HepG2 (cell line): Measurements from ENCODE around the gene INPP4B. TPM values are rescaled to one million over a fixed set of nuclear protein-coding genes. Genes with fewer than 3 reads are reported as not detected.

Source experiments
- ATAC-seq: fragments of 200-7000 bp; cut with Tn5 transposase; 3 replicates; pipeline ENCODE4 v1.9.1; 2020; ENCODE audit warnings: mild to moderate bottlenecking, moderate library complexity
- BruUV-seq: library from RNA; stranded (reverse); fragments of 400-500 nt; replicated peaks from 2 replicates; lab custom pipeline; 2021; lab: Mats Ljungman, UMichigan
- CTCF ChIA-PET: fragments of 300-600 bp; formaldehyde crosslinking; extraction: SDS; loops from one replicate; lab custom pipeline; 2021; ENCODE audit warnings: low total read pairs, inconsistent platforms, low intra/inter-chr PET ratio; lab: Yijun Ruan, JAX
- POLR2A ChIA-PET: fragments of 350-600 bp; sonication (Branson Sonifier 250); formaldehyde crosslinking; loops from one replicate; lab custom pipeline; 2020; ENCODE audit warnings: antibody characterized with exemption, inconsistent platforms; lab: Yijun Ruan, JAX
- DNase-seq: peaks from one replicate; pipeline ENCODE4 v3.0.0-alpha.2; 2015; ENCODE audit warnings: low spot score
- FAIRE-seq: peaks from 3 replicates; lab custom pipeline; 2011; peaks lifted over from hg19 to GRCh38; lab: Jason Lieb, UNC
- H2AFZ ChIP-seq: one replicate; pipeline ENCODE4 v1.6.1; 2011; ENCODE audit warnings: low read length, inconsistent platforms
- H3K27ac ChIP-seq: fragments of 300-600 bp; 3 replicates; pipeline ENCODE4 v1.8.0; 2011; ENCODE audit warnings: mixed run types, mild to moderate bottlenecking, mixed read lengths, low read length, inconsistent platforms; ENCODE audit not compliant: insufficient read depth; ENCODE audit errors: extremely low read length
- H3K27me3 ChIP-seq, 2 experiments: fragments of 200-600 bp in 1 of 2; 2 replicates in 1 of 2; 3 replicates in 1 of 2; pipeline versions ENCODE4 v1.6.0 to v1.8.0; 2011; ENCODE audit warnings: low read length in 2 of 2, mild to moderate bottlenecking in 2 of 2, moderate library complexity in 2 of 2, inconsistent platforms in 1 of 2; ENCODE audit not compliant: insufficient read depth in 2 of 2, control insufficient read depth in 1 of 2
- H3K36me3 ChIP-seq, 2 experiments: fragments of 200-600 bp in 1 of 2; replicated peaks in 1 of 2; 2 replicates in 1 of 2; 3 replicates in 1 of 2; pipeline versions ENCODE4 v1.5.1 to v1.8.0; 2011; ENCODE audit warnings: low read length in 2 of 2, inconsistent platforms in 1 of 2; ENCODE audit not compliant: insufficient read depth in 2 of 2, control insufficient read depth in 1 of 2
- H3K4me1 ChIP-seq: 2 replicates; pipeline ENCODE4 v1.5.1; 2012; ENCODE audit warnings: low read length, inconsistent platforms; ENCODE audit not compliant: insufficient read depth
- H3K4me2 ChIP-seq: 2 replicates; pipeline ENCODE4 v1.6.0; 2011; ENCODE audit warnings: low read depth, low read length, inconsistent platforms
- H3K4me3 ChIP-seq, 3 experiments: fragments of 200-600 bp in 1 of 3; sonication (generic), shearing (Covaris generic) in 1 of 3; replicated peaks in 1 of 3; 2 replicates each; pipeline ENCODE4 v1.5.1; 2011 to 2016; ENCODE audit warnings: low read length in 3 of 3, inconsistent platforms in 2 of 3, low read depth in 2 of 3, mild to moderate bottlenecking in 2 of 3, control low read depth in 1 of 3, mixed read lengths in 1 of 3; ENCODE audit not compliant: insufficient read depth in 1 of 3
- H3K79me2 ChIP-seq: one replicate; pipeline ENCODE4 v1.6.1; 2011; ENCODE audit warnings: low read length, inconsistent platforms; ENCODE audit not compliant: insufficient read depth
- H3K9ac ChIP-seq: 2 replicates; pipeline ENCODE4 v1.6.0; 2011; ENCODE audit warnings: mild to moderate bottlenecking, low read depth, low read length, inconsistent platforms; ENCODE audit not compliant: insufficient read depth
- H3K9me3 ChIP-seq: 2 replicates; pipeline ENCODE4 v1.5.1; 2012; ENCODE audit warnings: mild to moderate bottlenecking, low read length
- H4K20me1 ChIP-seq: 2 replicates; pipeline ENCODE4 v1.6.0; 2011; ENCODE audit warnings: inconsistent platforms, mild to moderate bottlenecking, low read length, moderate library complexity; ENCODE audit not compliant: insufficient read depth
- CREB1 ChIP-seq, 2 experiments: fragments of 450-650 bp in 1 of 2; IDR thresholded peaks; 2 replicates each; pipeline ENCODE4 v1.6.1; 2016 to 2017; ENCODE audit warnings: control low read depth in 1 of 2, mild to moderate bottlenecking in 1 of 2, missing compliant biosample characterization in 1 of 2, missing genetic modification characterization in 1 of 2
- ETV6 ChIP-seq: sonication (generic); formaldehyde crosslinking; conservative IDR thresholded peaks from 2 replicates; pipeline ENCODE4 v1.4.0; 2020; ENCODE audit warnings: missing genetic modification reagents
- HDAC6 ChIP-seq: fragments of 200-600 bp; sonication (generic); IDR thresholded peaks from 2 replicates; pipeline ENCODE4 v1.7.0; 2017; ENCODE audit warnings: mild to moderate bottlenecking, antibody characterized with exemption, low read length, low read depth
- HIVEP1 ChIP-seq: sonication (generic); formaldehyde crosslinking; IDR thresholded peaks from 2 replicates; pipeline ENCODE4 v1.4.0; 2020; ENCODE audit warnings: mild to moderate bottlenecking, missing genetic modification reagents
- NFRKB ChIP-seq: fragments of 450-650 bp; IDR thresholded peaks from 2 replicates; pipeline ENCODE4 v1.6.1; 2017
- PRMT3 ChIP-seq: sonication (generic); formaldehyde crosslinking; IDR thresholded peaks from 2 replicates; pipeline ENCODE4 v1.8.1; 2022; ENCODE audit warnings: low read depth, mild to moderate bottlenecking, moderate library complexity, missing genetic modification reagents, borderline replicate concordance
- SALL1 ChIP-seq: sonication (generic); formaldehyde crosslinking; IDR thresholded peaks from 2 replicates; pipeline ENCODE4 v1.8.0; 2022; ENCODE audit warnings: mild to moderate bottlenecking, missing genetic modification reagents
- ZBTB7A ChIP-seq: sonication (generic); formaldehyde crosslinking; IDR thresholded peaks from 2 replicates; pipeline ENCODE4 v1.8.0; 2022; ENCODE audit warnings: mild to moderate bottlenecking, missing genetic modification reagents
- ZNF234 ChIP-seq: sonication (generic); formaldehyde crosslinking; conservative IDR thresholded peaks from 2 replicates; pipeline ENCODE4 v1.5.1; 2020; ENCODE audit warnings: mild to moderate bottlenecking, missing genetic modification reagents
- ZNF30 ChIP-seq: sonication (generic); formaldehyde crosslinking; IDR thresholded peaks from 2 replicates; pipeline ENCODE4 v1.5.0; 2020; ENCODE audit warnings: mild to moderate bottlenecking, missing genetic modification reagents
- ZNF780A ChIP-seq: sonication (generic); formaldehyde crosslinking; IDR thresholded peaks from 2 replicates; pipeline ENCODE4 v1.8.0; 2022; ENCODE audit warnings: mild to moderate bottlenecking, missing genetic modification reagents, moderate library complexity
- ZNF850 ChIP-seq: sonication (generic); formaldehyde crosslinking; conservative IDR thresholded peaks from 2 replicates; pipeline ENCODE4 v1.9.0; 2021; ENCODE audit warnings: mild to moderate bottlenecking, missing genetic modification reagents
- ZNF883 ChIP-seq: sonication (generic); formaldehyde crosslinking; IDR thresholded peaks from 2 replicates; pipeline ENCODE4 v1.5.1; 2020; ENCODE audit warnings: mild to moderate bottlenecking, missing genetic modification reagents; ENCODE audit errors: not compliant biosample characterization
- WGBS: methylation state at CpG from one replicate; pipeline ENCODE4 v1.1.6; 2017; ENCODE audit warnings: low lambda C conversion rate; 5-methylcytosine and 5-hydroxymethylcytosine counted together
- in situ Hi-C: cut with HindIII; loops from 2 replicates; pipeline ENCODE4 v1.10.0; 2017; ENCODE audit warnings: low pct_unique_long_range_greater_than_20kb; ENCODE audit not compliant: extremely low pct_ligation_motif_present
- intact Hi-C: fragments of 100-400 bp; cut with micrococcal nuclease; formaldehyde crosslinking; loops from one replicate; pipeline ENCODE4 v1.10.0; 2022; ENCODE audit not compliant: unreplicated experiment
- polyA plus RNA-seq, 8 experiments: library from polyadenylated mRNA; depleted of rRNA in 3 of 8; stranded (reverse) in 7 of 8; unstranded in 1 of 8; fragments of >200 nt; fragmentation: Illumina TruSeq in 4 of 8; extraction: Trizol in 4 of 8; gene quantifications; 2 replicates each; pipeline versions ENCODE4 v1.2.1 to v1.2.3, GENCODE V29; 2011 to 2016; ENCODE audit warnings: low read depth in 4 of 8, missing spikeins in 1 of 8, mixed read lengths in 1 of 8; ENCODE audit not compliant: insufficient read depth in 1 of 8
- total RNA-seq, 5 experiments: library from RNA; depleted of rRNA; stranded (reverse); fragments of >200 nt; fragmentation: Illumina TruSeq; extraction: Trizol; gene quantifications; 2 replicates each; pipeline ENCODE4 v1.2.3, GENCODE V29; 2016; ENCODE audit warnings: low read depth in 1 of 5
- TF ChIP-seq, protein P1 (sequence below): sonication (generic); formaldehyde crosslinking; IDR thresholded peaks from 2 replicates; pipeline ENCODE4 v1.4.0; 2020; ENCODE audit warnings: missing genetic modification reagents
- TF ChIP-seq, protein P2 (sequence below): IDR thresholded peaks from 2 replicates; pipeline ENCODE4 v1.6.1; 2016
- TF ChIP-seq, protein P3 (sequence below): sonication (generic); formaldehyde crosslinking; IDR thresholded peaks from 2 replicates; pipeline ENCODE4 v1.8.1; 2023; ENCODE audit warnings: missing genetic modification reagents, inconsistent platforms, borderline replicate concordance
- TF ChIP-seq, protein P4 (sequence below): IDR thresholded peaks from 2 replicates; pipeline ENCODE4 v1.6.1; 2016; ENCODE audit warnings: missing compliant biosample characterization, missing genetic modification reagents, borderline replicate concordance
- TF ChIP-seq, protein P5 (sequence below): sonication (generic); formaldehyde crosslinking; IDR thresholded peaks from 2 replicates; pipeline ENCODE4 v1.5.0; 2020; ENCODE audit warnings: missing genetic modification reagents

The INPP4B gene
- total and polyA plus RNA-seq, 2 of the 13 experiments (the other 11 are each of a cell fraction or from before 2014, with no cell fraction given): not detected

DNA sequence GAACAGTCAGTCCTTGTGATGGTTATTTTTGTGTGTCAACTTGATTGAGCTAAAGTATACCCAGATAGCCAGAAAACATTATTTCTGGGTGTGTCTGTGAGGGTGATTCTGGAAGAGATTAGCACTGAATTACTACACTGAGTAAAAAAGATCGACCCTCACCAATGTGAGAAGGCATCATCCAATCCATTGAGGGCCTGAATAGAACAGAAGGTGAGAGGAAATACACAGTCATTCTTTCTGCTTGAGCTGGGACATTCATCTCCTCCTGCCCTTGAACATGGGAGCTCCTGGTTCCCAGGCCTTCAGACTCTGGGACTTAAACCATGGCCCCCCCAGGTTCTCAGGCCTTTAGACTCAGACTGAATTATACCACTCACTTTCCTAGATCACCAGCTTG, 22.3 kb downstream of the INPP4B start:
- Histone ChIP-seq H3K79me2 (no peaks in the 10 kb centered on the region), H3K4me2 (no peak overlapping the region), H3K9ac (no peak overlapping the region), H2AFZ (no peak overlapping the region), H3K4me3 (no peak overlapping the region), H3K27ac (no peak overlapping the region), H4K20me1 (no peaks in the 10 kb centered on the region), H3K36me3 (no peaks in the 10 kb centered on the region), H3K9me3 (no peaks in the 10 kb centered on the region), H3K27me3 (no peaks in the 10 kb centered on the region), H3K4me1 (no peaks in the 10 kb centered on the region)
- ChIA-PET POLR2A (no interaction called here), CTCF (no interaction called here)
- ATAC-seq (no peak), DNase-seq (no peak), FAIRE-seq (no peak)
- in situ Hi-C loops (no loop called here), intact Hi-C loops (no loop called here)
- 0% methylated on average over 1 of the region's 1 CpG for WGBS
- no TSS peak for BruUV-seq
- TF ChIP-seq PRMT3 (no peak), ZNF30 (CRISPR knock-in tag) (no peak), HIVEP1 (CRISPR knock-in tag) (no peak), HDAC6 (no peak), SALL1 (CRISPR knock-in tag) (no peak), ZBTB7A (CRISPR knock-in tag) (no peak), NFRKB (no peak), ZNF234 (no peak), CREB1 (IDR thresholded peaks at IDR 0.05) (no peak), CREB1 (CRISPR knock-in tag; IDR thresholded peaks at IDR 0.05) (no peak), ZNF780A (CRISPR knock-in tag) (no peak), ZNF850 (CRISPR knock-in tag) (no peak), ETV6 (CRISPR knock-in tag) (no peak), ZNF883 (CRISPR knock-in tag) (no peak)
- TF ChIP-seq, protein P1, sequence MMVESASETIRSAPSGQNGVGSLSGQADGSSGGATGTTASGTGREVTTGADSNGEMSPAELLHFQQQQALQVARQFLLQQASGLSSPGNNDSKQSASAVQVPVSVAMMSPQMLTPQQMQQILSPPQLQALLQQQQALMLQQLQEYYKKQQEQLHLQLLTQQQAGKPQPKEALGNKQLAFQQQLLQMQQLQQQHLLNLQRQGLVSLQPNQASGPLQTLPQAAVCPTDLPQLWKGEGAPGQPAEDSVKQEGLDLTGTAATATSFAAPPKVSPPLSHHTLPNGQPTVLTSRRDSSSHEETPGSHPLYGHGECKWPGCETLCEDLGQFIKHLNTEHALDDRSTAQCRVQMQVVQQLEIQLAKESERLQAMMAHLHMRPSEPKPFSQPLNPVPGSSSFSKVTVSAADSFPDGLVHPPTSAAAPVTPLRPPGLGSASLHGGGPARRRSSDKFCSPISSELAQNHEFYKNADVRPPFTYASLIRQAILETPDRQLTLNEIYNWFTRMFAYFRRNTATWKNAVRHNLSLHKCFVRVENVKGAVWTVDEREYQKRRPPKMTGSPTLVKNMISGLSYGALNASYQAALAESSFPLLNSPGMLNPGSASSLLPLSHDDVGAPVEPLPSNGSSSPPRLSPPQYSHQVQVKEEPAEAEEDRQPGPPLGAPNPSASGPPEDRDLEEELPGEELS: no peak
- TF ChIP-seq, protein P2, sequence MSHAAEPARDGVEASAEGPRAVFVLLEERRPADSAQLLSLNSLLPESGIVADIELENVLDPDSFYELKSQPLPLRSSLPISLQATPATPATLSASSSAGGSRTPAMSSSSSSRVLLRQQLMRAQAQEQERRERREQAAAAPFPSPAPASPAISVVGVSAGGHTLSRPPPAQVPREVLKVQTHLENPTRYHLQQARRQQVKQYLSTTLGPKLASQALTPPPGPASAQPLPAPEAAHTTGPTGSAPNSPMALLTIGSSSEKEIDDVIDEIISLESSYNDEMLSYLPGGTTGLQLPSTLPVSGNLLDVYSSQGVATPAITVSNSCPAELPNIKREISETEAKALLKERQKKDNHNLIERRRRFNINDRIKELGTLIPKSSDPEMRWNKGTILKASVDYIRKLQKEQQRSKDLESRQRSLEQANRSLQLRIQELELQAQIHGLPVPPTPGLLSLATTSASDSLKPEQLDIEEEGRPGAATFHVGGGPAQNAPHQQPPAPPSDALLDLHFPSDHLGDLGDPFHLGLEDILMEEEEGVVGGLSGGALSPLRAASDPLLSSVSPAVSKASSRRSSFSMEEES (CRISPR knock-in tag): no peak
- TF ChIP-seq, protein P3, sequence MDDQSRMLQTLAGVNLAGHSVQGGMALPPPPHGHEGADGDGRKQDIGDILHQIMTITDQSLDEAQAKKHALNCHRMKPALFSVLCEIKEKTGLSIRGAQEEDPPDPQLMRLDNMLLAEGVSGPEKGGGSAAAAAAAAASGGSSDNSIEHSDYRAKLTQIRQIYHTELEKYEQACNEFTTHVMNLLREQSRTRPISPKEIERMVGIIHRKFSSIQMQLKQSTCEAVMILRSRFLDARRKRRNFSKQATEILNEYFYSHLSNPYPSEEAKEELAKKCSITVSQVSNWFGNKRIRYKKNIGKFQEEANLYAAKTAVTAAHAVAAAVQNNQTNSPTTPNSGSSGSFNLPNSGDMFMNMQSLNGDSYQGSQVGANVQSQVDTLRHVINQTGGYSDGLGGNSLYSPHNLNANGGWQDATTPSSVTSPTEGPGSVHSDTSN: no peak
- TF ChIP-seq, protein P4, sequence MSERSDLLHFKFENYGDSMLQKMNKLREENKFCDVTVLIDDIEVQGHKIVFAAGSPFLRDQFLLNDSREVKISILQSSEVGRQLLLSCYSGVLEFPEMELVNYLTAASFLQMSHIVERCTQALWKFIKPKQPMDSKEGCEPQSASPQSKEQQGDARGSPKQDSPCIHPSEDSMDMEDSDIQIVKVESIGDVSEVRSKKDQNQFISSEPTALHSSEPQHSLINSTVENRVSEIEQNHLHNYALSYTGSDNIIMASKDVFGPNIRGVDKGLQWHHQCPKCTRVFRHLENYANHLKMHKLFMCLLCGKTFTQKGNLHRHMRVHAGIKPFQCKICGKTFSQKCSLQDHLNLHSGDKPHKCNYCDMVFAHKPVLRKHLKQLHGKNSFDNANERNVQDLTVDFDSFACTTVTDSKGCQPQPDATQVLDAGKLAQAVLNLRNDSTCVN (CRISPR knock-in tag): no peak
- TF ChIP-seq, protein P5, sequence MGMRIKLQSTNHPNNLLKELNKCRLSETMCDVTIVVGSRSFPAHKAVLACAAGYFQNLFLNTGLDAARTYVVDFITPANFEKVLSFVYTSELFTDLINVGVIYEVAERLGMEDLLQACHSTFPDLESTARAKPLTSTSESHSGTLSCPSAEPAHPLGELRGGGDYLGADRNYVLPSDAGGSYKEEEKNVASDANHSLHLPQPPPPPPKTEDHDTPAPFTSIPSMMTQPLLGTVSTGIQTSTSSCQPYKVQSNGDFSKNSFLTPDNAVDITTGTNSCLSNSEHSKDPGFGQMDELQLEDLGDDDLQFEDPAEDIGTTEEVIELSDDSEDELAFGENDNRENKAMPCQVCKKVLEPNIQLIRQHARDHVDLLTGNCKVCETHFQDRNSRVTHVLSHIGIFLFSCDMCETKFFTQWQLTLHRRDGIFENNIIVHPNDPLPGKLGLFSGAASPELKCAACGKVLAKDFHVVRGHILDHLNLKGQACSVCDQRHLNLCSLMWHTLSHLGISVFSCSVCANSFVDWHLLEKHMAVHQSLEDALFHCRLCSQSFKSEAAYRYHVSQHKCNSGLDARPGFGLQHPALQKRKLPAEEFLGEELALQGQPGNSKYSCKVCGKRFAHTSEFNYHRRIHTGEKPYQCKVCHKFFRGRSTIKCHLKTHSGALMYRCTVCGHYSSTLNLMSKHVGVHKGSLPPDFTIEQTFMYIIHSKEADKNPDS (CRISPR knock-in tag): no peak
